ENCODE results near the gene VWA5A.

Gene VWA5A

DNA sequence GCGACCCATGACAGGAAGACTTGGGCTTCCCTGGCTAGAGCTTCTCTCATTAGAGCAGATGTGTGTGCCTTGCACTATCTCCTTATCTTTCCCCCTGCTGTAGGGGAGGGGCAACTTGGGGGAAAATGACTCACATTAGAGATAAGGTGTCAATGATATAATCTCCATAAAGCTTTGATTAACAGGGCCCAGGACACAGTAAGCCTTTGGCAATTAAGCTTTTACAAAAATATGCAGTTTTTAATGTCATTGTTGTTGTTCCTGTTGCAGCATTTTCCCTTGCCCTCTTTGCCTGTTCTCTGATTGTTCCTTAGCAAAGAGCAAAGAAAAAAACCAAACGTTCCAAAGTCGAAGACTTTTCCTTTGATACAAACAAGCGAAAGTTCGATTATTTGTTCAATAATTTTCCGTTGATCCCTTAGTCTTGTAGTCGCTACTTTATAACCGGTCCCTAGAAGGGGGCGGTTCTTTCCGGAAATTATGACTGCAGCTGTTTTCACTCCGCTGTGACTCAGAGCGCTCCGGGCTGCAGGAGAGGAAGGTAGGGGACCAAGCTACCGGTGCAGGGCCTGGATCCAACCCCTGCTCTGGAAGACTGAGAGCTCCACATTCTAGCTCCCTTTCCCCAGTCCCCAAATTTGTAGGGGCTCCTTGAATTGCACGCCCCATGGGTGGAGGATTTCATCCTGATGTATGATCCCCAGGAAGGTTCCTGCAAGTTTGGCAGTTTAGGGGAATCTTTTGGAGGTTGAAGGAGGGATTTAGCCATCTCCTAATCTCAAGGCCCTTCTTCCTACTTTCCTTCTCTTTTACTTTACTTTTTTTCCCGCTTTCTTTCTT, at the start of gene VWA5A:
Gene VWA5A, plus strand, starts transcription at position 509 of the 840 bp plus-strand sequence. CDS start 2,062 bp downstream, outside the sequence.
- DNase-seq (ENCODE audit: low spot score): peak; percentile 21

GRCh38 chr11:124068601-124069110, 46.6 kb upstream of the VWA5A start:
- DNase-seq (ENCODE audit: low spot score): no peak

DNA sequence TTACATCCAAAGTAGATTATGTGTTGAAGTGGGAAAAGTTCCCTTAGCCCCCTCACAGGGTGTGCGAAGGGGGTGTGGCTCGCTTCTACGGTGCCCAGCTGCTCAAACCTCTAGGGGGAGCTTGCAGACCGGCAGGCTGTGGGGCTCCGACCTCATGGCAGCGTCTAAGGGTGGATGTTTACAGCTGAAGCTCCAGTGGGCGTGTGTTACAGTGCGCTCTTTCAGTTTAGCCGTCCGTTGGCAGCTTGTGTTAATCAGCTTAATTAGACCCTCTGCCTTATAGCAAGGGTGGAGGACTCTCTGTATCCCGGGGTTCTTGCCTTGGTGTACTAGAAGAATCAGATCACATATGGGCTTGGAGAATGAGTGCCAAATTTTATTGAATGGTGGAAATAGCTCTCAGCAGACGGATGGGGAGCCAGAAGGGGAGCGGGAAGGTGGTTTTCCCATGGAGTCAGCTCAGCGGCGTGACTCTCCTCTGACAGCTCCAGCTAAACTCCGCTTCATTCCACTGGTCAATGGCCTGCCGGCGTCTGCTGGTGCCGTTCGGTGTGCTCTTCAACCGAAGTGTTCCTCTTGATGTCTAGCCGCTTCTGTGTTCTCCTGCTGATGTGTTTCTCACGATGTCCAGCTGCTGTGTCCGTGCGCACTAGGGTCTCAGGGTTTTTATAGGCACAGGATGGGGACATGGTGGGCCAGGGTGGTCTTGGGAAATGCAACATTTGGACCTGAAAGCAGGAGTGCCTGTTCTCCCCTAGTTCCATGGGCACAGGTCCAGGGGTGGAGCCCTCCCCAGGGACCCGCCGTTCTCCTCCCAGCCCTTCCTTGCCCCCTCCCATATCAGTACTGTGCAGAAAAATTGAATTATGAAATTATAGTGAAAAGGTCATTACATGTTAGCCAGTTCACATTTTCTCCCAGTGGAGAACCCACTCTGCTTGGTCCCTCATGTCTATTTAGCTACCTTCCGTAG, 45.5 kb upstream of the VWA5A start:
- peak; percentile 9 for DNase-seq (ENCODE audit: low spot score)

DNA sequence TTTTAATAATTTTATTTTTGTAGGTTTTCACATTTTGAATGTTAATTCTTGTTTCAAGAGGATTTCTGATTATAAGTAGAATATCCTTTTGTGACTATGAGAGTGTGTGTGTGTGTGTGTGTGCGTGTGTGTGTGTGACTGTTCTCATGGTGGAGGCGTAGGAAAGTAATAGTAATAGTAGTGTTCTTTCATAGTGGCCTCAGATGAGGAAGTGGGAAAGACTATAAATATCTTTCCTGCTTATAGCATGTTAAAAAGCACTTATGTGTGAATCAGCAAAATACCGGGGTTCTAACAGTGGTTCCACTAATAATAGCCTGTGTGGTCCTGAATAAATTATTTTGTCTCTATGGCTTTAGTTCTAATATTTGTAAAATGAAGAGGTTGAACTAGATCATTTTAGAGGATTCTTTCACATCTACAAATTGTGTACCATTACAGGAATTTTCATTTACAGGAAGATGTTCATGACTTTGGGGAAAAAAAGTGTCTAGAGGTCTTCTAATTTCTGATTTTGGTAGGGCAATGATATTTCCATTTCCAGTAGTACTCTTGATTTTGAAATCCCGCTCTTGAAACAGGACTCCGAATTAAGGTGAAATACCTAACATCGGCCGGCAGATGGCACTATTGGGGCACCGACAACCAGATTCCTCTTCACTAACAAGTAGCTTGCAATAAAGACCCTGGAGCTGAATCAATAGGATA, 44.2 kb upstream of the VWA5A start:
- peak; percentile 42 for DNase-seq (ENCODE audit: low spot score)

DNA sequence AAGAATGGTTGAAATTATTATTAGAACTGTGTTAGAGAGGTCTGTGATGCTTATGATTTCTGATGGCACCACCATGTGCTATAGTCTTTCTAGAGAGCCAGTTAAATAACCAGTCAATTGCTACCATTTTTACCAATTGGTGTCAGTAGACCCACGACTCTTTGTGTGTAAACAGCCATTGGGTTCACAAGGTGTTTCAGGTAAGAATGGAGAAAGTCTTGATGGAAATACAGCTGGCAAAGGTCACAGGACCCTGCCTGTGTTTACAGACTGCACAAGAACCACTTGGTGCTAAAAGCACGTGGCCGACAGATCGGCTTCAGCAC, 43.7 kb upstream of the VWA5A start:
- no peak for DNase-seq (ENCODE audit: low spot score)

GRCh38 chr11:124072147-124072546, 43.1 kb upstream of the VWA5A start:
- no peak for DNase-seq (ENCODE audit: low spot score)

DNA sequence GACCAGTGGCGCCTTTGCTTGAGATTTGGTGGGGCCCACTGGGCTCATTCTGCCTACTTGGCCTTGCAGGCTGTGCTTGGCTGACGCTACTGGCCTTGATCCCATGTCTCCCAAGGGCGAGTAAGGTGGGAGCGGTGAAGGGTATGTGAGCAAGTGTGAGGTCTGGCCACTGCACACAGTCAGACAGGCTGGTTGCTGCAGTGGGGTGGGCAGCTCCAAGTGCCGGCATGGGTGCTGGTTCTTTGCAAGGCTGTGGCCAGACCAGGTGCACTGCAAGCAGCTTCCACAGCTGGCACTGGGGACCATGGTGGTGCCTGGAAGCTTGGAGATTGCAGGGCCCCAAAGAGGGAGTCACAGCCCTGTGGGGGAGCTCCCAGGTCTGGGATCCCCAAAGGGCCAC, 40.7 kb upstream of the VWA5A start:
- DNase-seq (ENCODE audit: low spot score): no peak

GRCh38 chr11:124075492-124075840, 39.8 kb upstream of the VWA5A start:
- DNase-seq (ENCODE audit: low spot score): no peak

- DNase-seq (ENCODE audit: low spot score): no peak
These were observed 39.2 kb upstream of the VWA5A start for GRCh38 chr11:124075841-124076651.

GRCh38 chr11:124077266-124077665, 38.0 kb upstream of the VWA5A start:
- no peak for DNase-seq (ENCODE audit: low spot score)

DNA sequence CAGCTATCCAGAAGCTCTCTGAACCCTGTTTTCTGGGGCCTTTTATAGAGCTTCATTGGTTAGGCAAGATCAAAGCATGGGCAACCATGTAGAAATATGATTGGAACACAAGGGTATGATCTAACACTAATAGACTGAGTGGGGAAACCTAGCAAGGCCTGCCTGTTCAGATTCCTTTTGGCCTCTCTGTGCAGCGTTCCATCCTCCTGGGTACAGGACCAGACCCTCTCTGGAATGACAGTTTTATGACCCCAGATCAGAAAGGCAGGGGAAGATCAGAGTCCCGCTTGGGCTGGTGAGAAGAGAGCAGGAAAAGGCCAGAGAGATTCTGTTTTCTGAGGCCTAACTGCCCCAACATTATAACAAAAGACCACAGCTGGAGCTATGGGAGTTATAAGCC, 36.7 kb upstream of the VWA5A start:
- no peak for DNase-seq (ENCODE audit: low spot score)

DNA sequence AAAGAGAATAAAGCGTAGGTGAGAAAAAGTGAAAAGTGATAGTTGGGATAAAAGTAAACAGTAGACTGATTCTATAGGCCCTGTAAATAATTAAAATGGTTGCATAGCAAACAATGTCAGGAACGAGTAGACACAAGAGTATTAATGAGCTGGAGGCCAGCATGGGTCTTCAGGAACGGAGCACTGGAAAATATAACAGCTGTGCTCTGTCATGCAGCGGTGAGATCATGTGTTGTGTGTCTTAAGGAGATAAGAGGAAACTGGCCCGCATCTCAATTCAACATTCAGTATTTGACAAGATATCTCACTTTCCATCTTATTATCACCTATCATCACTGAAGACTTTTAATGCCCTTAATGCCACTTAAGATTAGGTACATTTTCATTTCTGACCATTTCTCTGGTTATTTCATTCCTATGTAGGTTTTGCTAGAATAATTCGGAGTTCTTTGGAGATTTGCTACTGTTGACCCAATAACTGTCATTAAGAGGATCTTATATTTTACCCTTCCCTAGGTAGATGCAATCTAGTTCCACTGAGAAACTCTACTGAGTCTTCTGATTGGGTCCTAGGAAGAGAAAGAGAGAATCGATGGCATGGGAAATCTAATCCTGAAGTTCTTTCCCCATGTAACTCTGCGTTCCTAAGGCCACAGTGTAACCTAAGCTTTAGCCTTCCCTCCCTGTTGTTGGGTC, 35.5 kb upstream of the VWA5A start:
- DNase-seq (ENCODE audit: low spot score): no peak

GRCh38 chr11:124080327-124081001, 34.8 kb upstream of the VWA5A start:
- no peak for DNase-seq (ENCODE audit: low spot score)

- DNase-seq (ENCODE audit: low spot score): no peak
These were observed 33.8 kb upstream of the VWA5A start for GRCh38 chr11:124081483-124081882.

- DNase-seq (ENCODE audit: low spot score): no peak
These were observed 32.9 kb upstream of the VWA5A start for GRCh38 chr11:124082371-124082770.

GRCh38 chr11:124085583-124085982, 29.7 kb upstream of the VWA5A start:
- DNase-seq (ENCODE audit: low spot score): no peak

- DNase-seq (ENCODE audit: low spot score): no peak
These were observed 29.0 kb upstream of the VWA5A start for GRCh38 chr11:124085997-124086846.

DNA sequence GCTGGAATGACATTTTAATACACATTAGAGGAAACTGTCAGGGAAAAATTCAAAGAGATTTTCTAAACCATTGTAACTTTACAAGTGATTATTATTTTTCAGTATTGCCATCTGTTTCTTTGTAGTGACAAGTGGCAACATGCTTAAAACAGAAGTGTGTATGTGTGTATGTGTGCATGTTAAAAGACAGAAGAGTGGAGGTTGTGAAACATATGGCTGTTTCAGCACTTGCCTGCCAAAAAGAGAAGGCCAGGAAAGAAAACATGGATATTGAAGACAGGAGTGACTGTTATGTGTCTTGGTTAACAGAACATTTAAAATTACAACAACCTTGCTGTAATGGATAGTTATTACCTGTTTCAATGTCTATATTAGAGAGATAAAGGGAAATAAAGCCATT, 24.3 kb upstream of the VWA5A start:
- DNase-seq (ENCODE audit: low spot score): no peak

DNA sequence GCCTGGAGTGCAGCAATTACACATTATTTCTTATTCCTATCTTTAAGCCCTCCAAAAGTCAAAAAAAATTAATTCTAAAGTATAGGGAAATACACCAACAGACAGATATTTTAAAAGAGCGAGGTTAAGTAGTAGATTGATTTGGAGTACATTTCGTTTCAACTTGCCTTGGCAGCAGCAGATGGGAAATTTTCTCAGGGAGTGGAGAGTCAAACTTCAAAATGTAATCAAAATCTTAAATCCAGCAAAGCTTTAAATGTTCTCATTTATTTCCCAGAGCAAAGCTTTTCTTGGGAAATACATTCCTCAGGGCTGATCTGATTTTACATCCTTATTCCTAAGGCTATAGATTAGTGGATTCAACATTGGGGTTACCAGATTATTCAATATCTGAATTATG, 21.9 kb upstream of the VWA5A start:
- DNase-seq (ENCODE audit: low spot score): no peak
